GM12878 (cell line): Measurements from ENCODE around the gene AKAP7. TPM values are rescaled to one million over a fixed set of nuclear protein-coding genes. Genes with fewer than 3 reads are reported as not detected.

Source experiments
- ATAC-seq: fragments of 200-7000 bp; cut with Tn5 transposase; 3 replicates; pipeline ENCODE4 v1.9.1; 2020; ENCODE audit warnings: mild to moderate bottlenecking, moderate library complexity
- BruUV-seq: library from RNA; stranded (reverse); fragments of 400-500 nt; replicated peaks from 2 replicates; lab custom pipeline; 2021; lab: Mats Ljungman, UMichigan
- CTCF ChIA-PET: fragments of 300-600 bp; sonication (Branson Sonifier 250); formaldehyde crosslinking; extraction: SDS; loops from one replicate; lab custom pipeline; 2021; ENCODE audit warnings: inconsistent platforms; lab: Yijun Ruan, JAX
- POLR2A ChIA-PET: fragments of 350-600 bp; formaldehyde crosslinking; extraction: SDS; loops from one replicate; lab custom pipeline; 2021; ENCODE audit warnings: inconsistent platforms; lab: Charles Lee
- RAD21 ChIA-PET: fragments of 300-600 bp; sonication (Branson Sonifier 250); formaldehyde crosslinking; loops from one replicate; lab custom pipeline; 2023; ENCODE audit warnings: antibody characterized with exemption; ENCODE audit not compliant: unreplicated experiment; lab: Charles Lee
- SMC1A ChIA-PET: fragments of 300-600 bp; sonication (Branson Sonifier 250); formaldehyde crosslinking; loops from one replicate; lab custom pipeline; 2023; ENCODE audit not compliant: unreplicated experiment, uncharacterized antibody; lab: Charles Lee
- DNase-seq: peaks from one replicate; pipeline ENCODE4 v3.0.0-alpha.2; 2011; ENCODE audit warnings: low read depth, low spot score
- FAIRE-seq: peaks from 3 replicates; lab custom pipeline; 2011; peaks lifted over from hg19 to GRCh38; lab: Jason Lieb, UNC
- H2AFZ ChIP-seq: 2 replicates; pipeline ENCODE4 v1.6.0; 2011; ENCODE audit warnings: low read depth, low read length, control low read depth; ENCODE audit not compliant: control insufficient read depth
- H3K27ac ChIP-seq: 2 replicates; pipeline ENCODE4 v1.5.1; 2011; ENCODE audit warnings: control low read depth; ENCODE audit not compliant: control insufficient read depth, insufficient read depth
- H3K27me3 ChIP-seq, 2 experiments: replicated peaks in 1 of 2; 2 replicates each; pipeline versions ENCODE4 v1.6.0 to v1.6.1; 2011; ENCODE audit warnings: low read length in 1 of 2; ENCODE audit not compliant: control insufficient read depth in 2 of 2, insufficient read depth in 2 of 2
- H3K36me3 ChIP-seq, 2 experiments: 2 replicates each; pipeline ENCODE4 v1.5.1; 2011; ENCODE audit warnings: low read length in 1 of 2; ENCODE audit not compliant: control insufficient read depth in 2 of 2, insufficient read depth in 2 of 2
- H3K4me1 ChIP-seq: 2 replicates; pipeline ENCODE4 v1.6.1; 2011; ENCODE audit warnings: mild to moderate bottlenecking, low read length, moderate library complexity, mixed read lengths; ENCODE audit not compliant: control insufficient read depth, insufficient read depth
- H3K4me2 ChIP-seq: 2 replicates; pipeline ENCODE4 v1.6.0; 2011; ENCODE audit warnings: control low read depth; ENCODE audit not compliant: control insufficient read depth, insufficient read depth
- H3K4me3 ChIP-seq: fragments of 200-600 bp; sonication (generic); 2 replicates; pipeline ENCODE4 v1.5.1; 2016
- H3K79me2 ChIP-seq: 2 replicates; pipeline ENCODE4 v1.6.0; 2011; ENCODE audit warnings: low read length; ENCODE audit not compliant: control insufficient read depth, insufficient read depth
- H3K9ac ChIP-seq: 2 replicates; pipeline ENCODE4 v1.8.0; 2011; ENCODE audit warnings: low read length, control low read depth, mixed read lengths; ENCODE audit not compliant: control insufficient read depth, insufficient read depth
- H3K9me3 ChIP-seq: replicated peaks from 3 replicates; pipeline ENCODE4 v1.5.1; 2011; ENCODE audit warnings: mild to moderate bottlenecking, low read length; ENCODE audit not compliant: control insufficient read depth, insufficient read depth
- H4K20me1 ChIP-seq: 2 replicates; pipeline ENCODE4 v1.6.0; 2011; ENCODE audit not compliant: control insufficient read depth, insufficient read depth
- BCLAF1 ChIP-seq: fragments of 450-650 bp; IDR thresholded peaks from 2 replicates; pipeline ENCODE4 v1.6.1; 2017; ENCODE audit warnings: antibody characterized with exemption, mild to moderate bottlenecking, moderate library complexity
- PBX3 ChIP-seq: IDR thresholded peaks from 2 replicates; pipeline ENCODE4 v1.6.1; 2011; ENCODE audit warnings: mild to moderate bottlenecking, low read depth, low read length, moderate library complexity; ENCODE audit not compliant: insufficient replicate concordance
- SIX5 ChIP-seq: IDR thresholded peaks from 2 replicates; pipeline ENCODE4 v1.6.1; 2011; ENCODE audit warnings: mild to moderate bottlenecking, low read depth, low read length, moderate library complexity; ENCODE audit not compliant: severe bottlenecking
- SP1 ChIP-seq: IDR thresholded peaks from one replicate; pipeline ENCODE4 v1.6.1; 2011; ENCODE audit warnings: low read depth, low read length
- STAT1 ChIP-seq: fragments of 450-650 bp; conservative IDR thresholded peaks from 2 replicates; pipeline ENCODE4 v1.6.1; 2014; ENCODE audit warnings: antibody characterized with exemption, mild to moderate bottlenecking
- STAT3 ChIP-seq: IDR thresholded peaks from 2 replicates; pipeline ENCODE4 v1.6.1; 2011; ENCODE audit warnings: low read depth, low read length, improper control_type of control experiment
- ZBED1 ChIP-seq: IDR thresholded peaks from 2 replicates; pipeline ENCODE4 v1.6.1; 2016; ENCODE audit warnings: borderline replicate concordance
- WGBS: methylation state at CpG from one replicate; pipeline ENCODE4 v1.1.6; 2016; ENCODE audit warnings: low lambda C conversion rate; ENCODE audit not compliant: insufficient replicate concordance, insufficient coverage; ENCODE audit errors: missing lambda C conversion rate; 5-methylcytosine and 5-hydroxymethylcytosine counted together
- in situ Hi-C: fragments of 300-500 bp; cut with MboI; formaldehyde crosslinking; loops from 9 replicates; pipeline ENCODE4 v1.14.3; 2018; ENCODE audit warnings: mixed read lengths
- intact Hi-C: fragments of 100-400 bp; cut with micrococcal nuclease; formaldehyde crosslinking; loops from one replicate; pipeline ENCODE4 v1.14.2; 2022; ENCODE audit not compliant: unreplicated experiment
- polyA plus RNA-seq, 11 experiments: library from polyadenylated mRNA; depleted of rRNA in 4 of 11; unstranded in 6 of 11; stranded (reverse) in 5 of 11; fragments of >200 nt; fragmentation: Nextera tagmentation in 4 of 11; fragmentation: Illumina TruSeq in 1 of 11; extraction: Ambion mirVana in 4 of 11; extraction: Trizol in 1 of 11; gene quantifications; 1 replicate in 1 of 11; 2 replicates in 10 of 11; pipeline versions ENCODE4 v1.2.1 to v1.2.3, GENCODE V29; 2011 to 2016; ENCODE audit warnings: inconsistent platforms in 2 of 11, missing spikeins in 2 of 11, low read depth in 1 of 11
- total RNA-seq, 4 experiments: library from RNA; depleted of rRNA in 3 of 4; stranded (reverse); fragments of >200 nt in 3 of 4; fragmentation: Illumina TruSeq in 1 of 4; extraction: Trizol in 1 of 4; gene quantifications; 2 replicates each; pipeline versions ENCODE4 v1.2.1 to v1.2.3, GENCODE V29; 2013 to 2021

AKAP7 gene
- total and polyA plus RNA-seq, 10 of the 15 experiments (the other 5 are each of a cell fraction or from before 2014, with no cell fraction given): 0.06 to 0.58 (median 0.28) TPM; not detected in 1

GRCh38 chr6:131258010-131258652 lies 122.9 kb downstream of the AKAP7 start:
- ChIA-PET CTCF (interaction anchor here (1.2 kb wide), 1 partner anchor 55 kb away, joined by 3 read pairs; no protein-coding TSS in a partner anchor), POLR2A (no interaction called here), SMC1A (interaction anchor here (1.7 kb wide), 1 partner anchor 37 kb away, joined by 3 read pairs; no protein-coding TSS in a partner anchor), RAD21 (no interaction called here)
- no TSS peak for BruUV-seq
- no peak overlapping the region for H3K27ac ChIP-seq
- no peaks in the 10 kb centered on the region for H3K36me3 ChIP-seq
- no peak for ATAC-seq
- H3K79me2 ChIP-seq: no peaks in the 10 kb centered on the region
- no peaks in the 10 kb centered on the region for H3K27me3 ChIP-seq
- no peak for TF ChIP-seq STAT3
- no peak for TF ChIP-seq ZBED1
- no peak for TF ChIP-seq BCLAF1
- no peak for TF ChIP-seq PBX3
- TF ChIP-seq SP1: no peak
- no peak for TF ChIP-seq SIX5
- no peak for TF ChIP-seq STAT1
- intact Hi-C loops (no loop called here), in situ Hi-C loops (no loop called here)
- H3K9me3 ChIP-seq: no peaks in the 10 kb centered on the region
- no peak overlapping the region for H3K4me2 ChIP-seq
- no peak overlapping the region for H3K9ac ChIP-seq
- 58% methylated on average over 2 of the region's 2 CpGs for WGBS
- DNase-seq: no peak
- no peak overlapping the region for H2AFZ ChIP-seq
- no peaks in the 10 kb centered on the region for H3K4me1 ChIP-seq
- no peaks in the 10 kb centered on the region for H4K20me1 ChIP-seq
- FAIRE-seq: no peak
- H3K4me3 ChIP-seq: no peak overlapping the region
